ENCODE data around the gene SEPSECS. TPM values are rescaled to one million over a fixed set of nuclear protein-coding genes. Genes with fewer than 3 reads are reported as not detected.
A peak's percentile ranks its signal among the peaks of the same experiment; 100 is the strongest.

The SEPSECS gene
- total RNA-seq, 1 donor from 2014 or later: 8.5 TPM

DNA sequence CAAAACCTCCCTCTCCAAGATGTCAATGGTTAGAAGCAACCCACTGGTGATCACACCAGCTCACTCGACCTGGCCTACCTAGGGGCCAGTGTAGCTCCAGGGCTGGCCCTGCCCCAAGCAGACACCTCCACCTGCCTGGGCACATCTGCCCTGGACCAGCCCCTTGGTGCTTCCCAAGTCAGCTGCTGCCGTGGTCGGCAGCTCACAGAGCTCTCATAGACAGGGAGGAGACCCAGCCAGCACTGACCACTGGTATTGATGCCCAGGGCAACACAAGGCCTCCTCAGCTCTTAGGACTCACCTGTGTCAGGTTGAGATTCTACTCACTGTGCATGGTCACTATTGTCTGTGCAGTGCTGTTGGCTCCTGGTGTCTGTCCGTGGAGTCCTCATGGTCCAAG, 51.7 kb downstream of the SEPSECS start:
- Histone ChIP-seq H3K27me3 (no peaks in the 10 kb centered on the region), H3K9me3 (no peaks in the 10 kb centered on the region), H3K27ac (no peak overlapping the region), H3K4me1 (peaks cover 4% of the 10 kb centered on the region), H3K4me3 (no peak overlapping the region), H3K36me3 (no peaks in the 10 kb centered on the region)
- DNase-seq: no peak
- intact Hi-C loops (cut with DNase I): no loop called here
- peak; percentile 31 for ATAC-seq
- TF ChIP-seq, protein P1, sequence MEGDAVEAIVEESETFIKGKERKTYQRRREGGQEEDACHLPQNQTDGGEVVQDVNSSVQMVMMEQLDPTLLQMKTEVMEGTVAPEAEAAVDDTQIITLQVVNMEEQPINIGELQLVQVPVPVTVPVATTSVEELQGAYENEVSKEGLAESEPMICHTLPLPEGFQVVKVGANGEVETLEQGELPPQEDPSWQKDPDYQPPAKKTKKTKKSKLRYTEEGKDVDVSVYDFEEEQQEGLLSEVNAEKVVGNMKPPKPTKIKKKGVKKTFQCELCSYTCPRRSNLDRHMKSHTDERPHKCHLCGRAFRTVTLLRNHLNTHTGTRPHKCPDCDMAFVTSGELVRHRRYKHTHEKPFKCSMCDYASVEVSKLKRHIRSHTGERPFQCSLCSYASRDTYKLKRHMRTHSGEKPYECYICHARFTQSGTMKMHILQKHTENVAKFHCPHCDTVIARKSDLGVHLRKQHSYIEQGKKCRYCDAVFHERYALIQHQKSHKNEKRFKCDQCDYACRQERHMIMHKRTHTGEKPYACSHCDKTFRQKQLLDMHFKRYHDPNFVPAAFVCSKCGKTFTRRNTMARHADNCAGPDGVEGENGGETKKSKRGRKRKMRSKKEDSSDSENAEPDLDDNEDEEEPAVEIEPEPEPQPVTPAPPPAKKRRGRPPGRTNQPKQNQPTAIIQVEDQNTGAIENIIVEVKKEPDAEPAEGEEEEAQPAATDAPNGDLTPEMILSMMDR (IDR thresholded peaks at IDR 0.05): no peak

DNA sequence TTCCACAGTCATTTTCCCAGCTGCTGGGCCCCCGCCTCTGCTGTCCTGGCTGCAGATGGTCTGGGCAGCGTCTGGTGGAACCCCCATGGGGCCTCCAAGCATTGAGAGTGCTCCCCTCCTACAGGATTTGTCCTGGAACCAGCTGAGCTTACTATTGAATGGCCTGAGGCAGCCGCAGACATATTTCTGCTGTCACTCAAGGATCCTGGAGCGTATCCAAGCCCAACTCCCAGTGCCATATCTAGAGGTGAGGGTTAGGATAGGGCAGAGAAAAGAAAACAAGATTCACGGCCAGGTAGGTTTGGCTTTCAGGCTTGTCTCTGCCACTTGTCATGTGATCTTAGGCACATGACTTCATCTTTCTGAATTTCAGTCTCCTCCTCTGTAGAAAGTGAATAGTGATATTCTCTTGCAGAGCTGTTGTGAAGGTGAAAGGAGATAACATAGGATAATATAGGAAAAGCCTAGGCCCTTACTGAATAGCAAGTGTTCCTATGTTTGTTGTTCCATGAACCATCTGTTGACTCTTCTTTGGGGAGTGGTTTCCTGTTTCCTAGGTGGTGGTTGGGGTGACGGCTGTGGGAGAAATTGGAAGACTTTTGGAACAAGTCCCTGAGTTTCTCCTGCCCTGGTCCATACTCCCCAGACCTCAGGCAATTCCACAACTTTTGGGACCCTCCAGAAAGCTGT, 52.3 kb downstream of the SEPSECS start:
- ATAC-seq (no peak), DNase-seq (no peak)
- TF ChIP-seq, protein P1 (IDR thresholded peaks at IDR 0.05): no peak
- intact Hi-C loops (cut with DNase I): no loop called here
- Histone ChIP-seq H3K27me3 (no peaks in the 10 kb centered on the region), H3K27ac (no peak overlapping the region), H3K36me3 (no peaks in the 10 kb centered on the region), H3K4me1 (peaks cover 4% of the 10 kb centered on the region), H3K4me3 (no peak overlapping the region), H3K9me3 (no peaks in the 10 kb centered on the region)

DNA sequence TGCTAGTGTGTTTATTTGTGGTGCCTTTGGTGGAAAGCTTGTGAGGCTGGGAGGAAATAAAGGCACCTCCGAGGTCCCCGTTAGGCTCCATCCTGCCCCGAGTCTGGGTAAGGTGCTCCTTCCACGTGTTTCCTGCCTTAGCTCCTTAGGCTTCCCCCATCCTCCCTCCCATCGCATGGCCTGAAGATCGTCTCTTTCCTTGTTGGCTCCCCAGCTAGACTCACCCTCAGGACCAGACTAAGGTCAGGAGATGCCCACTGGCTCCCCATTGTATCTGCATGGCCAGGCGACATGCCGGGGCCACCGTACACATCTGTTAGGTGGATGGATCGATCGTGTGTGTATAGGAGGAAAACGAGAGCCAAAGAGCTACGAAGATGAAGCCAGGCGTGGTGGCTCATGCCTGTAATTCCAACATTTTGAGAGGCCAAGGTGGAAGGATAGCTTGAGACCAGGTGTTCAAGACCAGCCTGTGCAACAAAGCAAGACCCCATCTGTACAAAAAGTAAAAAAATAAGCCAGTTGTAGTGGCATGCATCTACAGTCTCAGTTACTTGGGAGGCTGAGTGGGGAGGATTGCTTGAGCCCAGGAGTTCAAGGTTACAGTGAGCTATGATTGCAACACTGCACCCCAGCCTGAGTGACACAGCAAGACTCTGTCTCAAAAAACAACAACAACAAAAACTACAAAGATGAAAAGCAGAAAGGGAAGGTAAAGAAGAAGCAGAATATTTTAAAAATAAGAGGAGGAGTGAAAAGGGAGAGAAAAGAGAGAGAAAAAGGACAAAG, 53.7 kb downstream of the SEPSECS start:
- peaks cover 4% of the 10 kb centered on the region for H3K4me1 ChIP-seq
- TF ChIP-seq, protein P1 (IDR thresholded peaks at IDR 0.05): no peak
- intact Hi-C loops (cut with DNase I): no loop called here
- H3K36me3 ChIP-seq: no peaks in the 10 kb centered on the region
- H3K4me3 ChIP-seq: no peak overlapping the region
- no peaks in the 10 kb centered on the region for H3K9me3 ChIP-seq
- no peak overlapping the region for H3K27ac ChIP-seq
- ATAC-seq (no peak), DNase-seq (no peak)
- no peaks in the 10 kb centered on the region for H3K27me3 ChIP-seq

DNA sequence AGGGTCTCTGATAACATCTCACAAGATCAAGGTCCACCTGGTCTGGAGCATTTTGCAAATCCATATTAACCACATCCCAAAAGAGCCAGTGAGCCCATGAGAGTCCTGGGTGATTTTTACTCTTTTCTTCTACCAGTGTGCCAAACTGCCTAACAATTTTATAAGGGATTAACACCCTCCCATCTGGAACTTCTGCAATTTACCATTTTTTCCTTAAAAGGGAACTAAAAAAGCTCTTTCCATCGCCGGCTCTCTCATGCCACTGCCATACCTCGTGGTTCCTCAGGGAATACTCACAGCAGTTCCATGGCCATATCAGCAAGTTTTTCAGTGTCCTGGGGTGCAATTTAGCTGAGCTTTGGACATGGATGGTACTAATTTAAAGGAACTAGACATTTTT, 55.7 kb downstream of the SEPSECS start:
- TF ChIP-seq, protein P1 (IDR thresholded peaks at IDR 0.05): no peak
- Histone ChIP-seq H3K4me3 (no peak overlapping the region), H3K27ac (no peak overlapping the region)

DNA sequence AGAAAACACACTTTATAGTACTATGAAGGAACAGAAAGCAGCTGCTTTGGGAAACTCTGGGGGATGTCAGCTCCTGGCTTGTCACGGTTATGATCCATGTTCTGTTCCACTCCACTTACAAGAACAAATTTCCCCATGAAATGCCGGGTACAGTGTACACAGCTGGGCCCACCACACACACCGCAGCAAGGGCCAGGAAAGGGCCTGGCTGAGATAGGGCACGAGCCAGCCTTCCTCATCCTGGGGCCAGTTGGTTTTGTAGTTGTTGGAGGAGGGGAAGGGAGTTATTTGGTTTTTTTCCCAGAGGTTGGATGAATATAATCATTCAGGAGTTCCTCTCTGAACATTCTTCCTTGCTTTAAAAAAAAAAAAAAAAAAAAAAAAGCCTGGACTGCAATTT, 56.8 kb downstream of the SEPSECS start:
- H3K4me3 ChIP-seq: no peak overlapping the region
- peaks cover 6% of the 10 kb centered on the region for H3K4me1 ChIP-seq
- intact Hi-C loops (cut with DNase I): no loop called here
- DNase-seq (no peak), ATAC-seq (peak; percentile 28)
- no peaks in the 10 kb centered on the region for H3K9me3 ChIP-seq
- no peak overlapping the region for H3K27ac ChIP-seq
- no peaks in the 10 kb centered on the region for H3K27me3 ChIP-seq
- H3K36me3 ChIP-seq: no peaks in the 10 kb centered on the region
- TF ChIP-seq, protein P1 (IDR thresholded peaks at IDR 0.05): no peak

More for the DNA sequence above, 55.7 kb downstream of the SEPSECS start:
- no peaks in the 10 kb centered on the region for H3K36me3 ChIP-seq
- no peaks in the 10 kb centered on the region for H3K9me3 ChIP-seq
- DNase-seq: no peak
- ATAC-seq: no peak
- intact Hi-C loops (cut with DNase I): no loop called here
- peaks cover 4% of the 10 kb centered on the region for H3K4me1 ChIP-seq
- H3K27me3 ChIP-seq: no peaks in the 10 kb centered on the region

All from upper lobe of right lung (tissue), 1 donor.